ENCODE results near the gene SERF2. TPM values are rescaled to one million over a fixed set of nuclear protein-coding genes. Genes with fewer than 3 reads are reported as not detected.
A peak's percentile ranks its signal among the peaks of the same experiment; 100 is the strongest.

SERF2 gene
- total and polyA plus RNA-seq, 2 of the 13 experiments (the other 11 are each of a cell fraction or from before 2014, with no cell fraction given), result 811 to 1,257 TPM

DNA sequence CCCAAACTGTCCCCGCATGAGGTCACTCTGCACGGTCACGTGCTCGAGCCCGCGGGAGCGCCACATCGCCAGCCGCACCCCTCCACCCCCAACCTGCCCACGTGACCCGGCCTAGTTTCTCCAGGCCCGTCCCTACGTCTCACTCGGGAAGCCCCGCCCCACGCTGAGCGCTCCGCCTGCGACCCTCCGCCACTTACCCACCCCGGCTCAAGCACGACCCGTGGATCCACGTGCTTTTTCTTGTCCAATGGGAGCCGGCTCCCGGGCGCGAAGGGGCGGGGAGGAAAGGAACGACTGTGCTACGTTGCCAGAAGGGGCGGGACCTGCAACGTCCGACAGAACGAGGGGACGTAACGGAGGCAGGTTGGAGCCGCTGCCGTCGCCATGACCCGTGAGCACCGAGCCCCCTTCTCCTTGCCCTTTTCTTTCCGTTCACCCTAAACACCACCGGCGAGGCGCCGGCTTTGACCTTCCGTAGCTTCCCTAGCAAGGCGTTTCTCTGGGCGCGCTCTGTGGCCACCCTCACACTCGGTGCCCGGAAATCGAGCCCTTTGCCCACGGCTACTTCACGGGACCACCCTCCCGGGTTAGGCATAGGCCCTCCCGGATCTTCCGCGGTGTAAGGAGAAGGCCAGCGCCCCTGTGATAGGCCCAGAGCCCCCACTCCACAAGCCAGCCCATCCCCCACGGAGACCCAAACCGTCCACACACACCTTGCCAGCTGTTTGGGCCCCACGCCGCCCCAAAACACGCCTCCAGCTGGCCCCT is at the start of gene SERF2 (continued):
- TF ChIP-seq, protein P1, sequence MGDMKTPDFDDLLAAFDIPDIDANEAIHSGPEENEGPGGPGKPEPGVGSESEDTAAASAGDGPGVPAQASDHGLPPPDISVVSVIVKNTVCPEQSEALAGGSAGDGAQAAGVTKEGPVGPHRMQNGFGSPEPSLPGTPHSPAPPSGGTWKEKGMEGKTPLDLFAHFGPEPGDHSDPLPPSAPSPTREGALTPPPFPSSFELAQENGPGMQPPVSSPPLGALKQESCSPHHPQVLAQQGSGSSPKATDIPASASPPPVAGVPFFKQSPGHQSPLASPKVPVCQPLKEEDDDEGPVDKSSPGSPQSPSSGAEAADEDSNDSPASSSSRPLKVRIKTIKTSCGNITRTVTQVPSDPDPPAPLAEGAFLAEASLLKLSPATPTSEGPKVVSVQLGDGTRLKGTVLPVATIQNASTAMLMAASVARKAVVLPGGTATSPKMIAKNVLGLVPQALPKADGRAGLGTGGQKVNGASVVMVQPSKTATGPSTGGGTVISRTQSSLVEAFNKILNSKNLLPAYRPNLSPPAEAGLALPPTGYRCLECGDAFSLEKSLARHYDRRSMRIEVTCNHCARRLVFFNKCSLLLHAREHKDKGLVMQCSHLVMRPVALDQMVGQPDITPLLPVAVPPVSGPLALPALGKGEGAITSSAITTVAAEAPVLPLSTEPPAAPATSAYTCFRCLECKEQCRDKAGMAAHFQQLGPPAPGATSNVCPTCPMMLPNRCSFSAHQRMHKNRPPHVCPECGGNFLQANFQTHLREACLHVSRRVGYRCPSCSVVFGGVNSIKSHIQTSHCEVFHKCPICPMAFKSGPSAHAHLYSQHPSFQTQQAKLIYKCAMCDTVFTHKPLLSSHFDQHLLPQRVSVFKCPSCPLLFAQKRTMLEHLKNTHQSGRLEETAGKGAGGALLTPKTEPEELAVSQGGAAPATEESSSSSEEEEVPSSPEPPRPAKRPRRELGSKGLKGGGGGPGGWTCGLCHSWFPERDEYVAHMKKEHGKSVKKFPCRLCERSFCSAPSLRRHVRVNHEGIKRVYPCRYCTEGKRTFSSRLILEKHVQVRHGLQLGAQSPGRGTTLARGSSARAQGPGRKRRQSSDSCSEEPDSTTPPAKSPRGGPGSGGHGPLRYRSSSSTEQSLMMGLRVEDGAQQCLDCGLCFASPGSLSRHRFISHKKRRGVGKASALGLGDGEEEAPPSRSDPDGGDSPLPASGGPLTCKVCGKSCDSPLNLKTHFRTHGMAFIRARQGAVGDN (CRISPR knock-in tag; IDR thresholded peaks at IDR 0.05), result peak; percentile 92
- TF ChIP-seq, protein P2, sequence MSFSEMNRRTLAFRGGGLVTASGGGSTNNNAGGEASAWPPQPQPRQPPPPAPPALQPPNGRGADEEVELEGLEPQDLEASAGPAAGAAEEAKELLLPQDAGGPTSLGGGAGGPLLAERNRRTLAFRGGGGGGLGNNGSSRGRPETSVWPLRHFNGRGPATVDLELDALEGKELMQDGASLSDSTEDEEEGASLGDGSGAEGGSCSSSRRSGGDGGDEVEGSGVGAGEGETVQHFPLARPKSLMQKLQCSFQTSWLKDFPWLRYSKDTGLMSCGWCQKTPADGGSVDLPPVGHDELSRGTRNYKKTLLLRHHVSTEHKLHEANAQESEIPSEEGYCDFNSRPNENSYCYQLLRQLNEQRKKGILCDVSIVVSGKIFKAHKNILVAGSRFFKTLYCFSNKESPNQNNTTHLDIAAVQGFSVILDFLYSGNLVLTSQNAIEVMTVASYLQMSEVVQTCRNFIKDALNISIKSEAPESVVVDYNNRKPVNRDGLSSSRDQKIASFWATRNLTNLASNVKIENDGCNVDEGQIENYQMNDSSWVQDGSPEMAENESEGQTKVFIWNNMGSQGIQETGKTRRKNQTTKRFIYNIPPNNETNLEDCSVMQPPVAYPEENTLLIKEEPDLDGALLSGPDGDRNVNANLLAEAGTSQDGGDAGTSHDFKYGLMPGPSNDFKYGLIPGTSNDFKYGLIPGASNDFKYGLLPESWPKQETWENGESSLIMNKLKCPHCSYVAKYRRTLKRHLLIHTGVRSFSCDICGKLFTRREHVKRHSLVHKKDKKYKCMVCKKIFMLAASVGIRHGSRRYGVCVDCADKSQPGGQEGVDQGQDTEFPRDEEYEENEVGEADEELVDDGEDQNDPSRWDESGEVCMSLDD (CRISPR knock-in tag; IDR thresholded peaks at IDR 0.05; ENCODE audit: borderline replicate concordance), result peak; percentile 92; the same call in 1 of the 2 replicates
- TF ChIP-seq XRCC5 (optimal IDR thresholded peaks at IDR 0.05; ENCODE audit: low read length) (peak; percentile 27), KAT7 (CRISPR knock-in tag; IDR thresholded peaks at IDR 0.05; ENCODE audit: borderline replicate concordance) (peak; percentile 30; the same call in 1 of the 2 replicates), ZFP37 (CRISPR knock-in tag; IDR thresholded peaks at IDR 0.05; ENCODE audit: borderline replicate concordance) (0 out of 2 replicates have a peak, but pooled peaks have one; percentile 37), RAD51 (IDR thresholded peaks at IDR 0.05; ENCODE audit: borderline replicate concordance) (peak; percentile 98), ZNF589 (CRISPR knock-in tag; conservative IDR thresholded peaks at IDR 0.05) (no peak), NCOA2 (CRISPR knock-in tag; IDR thresholded peaks at IDR 0.05) (peak; percentile 23; the same call in 1 of the 2 replicates), ZIK1 (CRISPR knock-in tag; IDR thresholded peaks at IDR 0.05; ENCODE audit: borderline replicate concordance, low read depth) (peak; percentile 66; the same call in 1 of the 2 replicates), ELF1 (CRISPR knock-in tag; IDR thresholded peaks at IDR 0.05) (peak; percentile 40; the same call in 1 of the 2 replicates), HNF4G (IDR thresholded peaks at IDR 0.05; ENCODE audit: borderline replicate concordance, low read depth, low read length) (no peak), HNF4G (CRISPR knock-in tag; IDR thresholded peaks at IDR 0.05; ENCODE audit: borderline replicate concordance, low read depth) (0 out of 2 replicates have a peak, but pooled peaks have one; percentile 57), ZNF274 (CRISPR knock-in tag; IDR thresholded peaks at IDR 0.05) (peak; percentile 70; the same call in 1 of the 2 replicates), SOX6 (IDR thresholded peaks at IDR 0.05) (no peak), SOX6 (CRISPR knock-in tag; IDR thresholded peaks at IDR 0.05) (peak; percentile 43; the same call in 1 of the 2 replicates)
- TF ChIP-seq, protein P3, sequence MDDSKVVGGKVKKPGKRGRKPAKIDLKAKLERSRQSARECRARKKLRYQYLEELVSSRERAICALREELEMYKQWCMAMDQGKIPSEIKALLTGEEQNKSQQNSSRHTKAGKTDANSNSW (CRISPR knock-in tag; IDR thresholded peaks at IDR 0.05; ENCODE audit: borderline replicate concordance), result no peak
- TF ChIP-seq, protein P4, sequence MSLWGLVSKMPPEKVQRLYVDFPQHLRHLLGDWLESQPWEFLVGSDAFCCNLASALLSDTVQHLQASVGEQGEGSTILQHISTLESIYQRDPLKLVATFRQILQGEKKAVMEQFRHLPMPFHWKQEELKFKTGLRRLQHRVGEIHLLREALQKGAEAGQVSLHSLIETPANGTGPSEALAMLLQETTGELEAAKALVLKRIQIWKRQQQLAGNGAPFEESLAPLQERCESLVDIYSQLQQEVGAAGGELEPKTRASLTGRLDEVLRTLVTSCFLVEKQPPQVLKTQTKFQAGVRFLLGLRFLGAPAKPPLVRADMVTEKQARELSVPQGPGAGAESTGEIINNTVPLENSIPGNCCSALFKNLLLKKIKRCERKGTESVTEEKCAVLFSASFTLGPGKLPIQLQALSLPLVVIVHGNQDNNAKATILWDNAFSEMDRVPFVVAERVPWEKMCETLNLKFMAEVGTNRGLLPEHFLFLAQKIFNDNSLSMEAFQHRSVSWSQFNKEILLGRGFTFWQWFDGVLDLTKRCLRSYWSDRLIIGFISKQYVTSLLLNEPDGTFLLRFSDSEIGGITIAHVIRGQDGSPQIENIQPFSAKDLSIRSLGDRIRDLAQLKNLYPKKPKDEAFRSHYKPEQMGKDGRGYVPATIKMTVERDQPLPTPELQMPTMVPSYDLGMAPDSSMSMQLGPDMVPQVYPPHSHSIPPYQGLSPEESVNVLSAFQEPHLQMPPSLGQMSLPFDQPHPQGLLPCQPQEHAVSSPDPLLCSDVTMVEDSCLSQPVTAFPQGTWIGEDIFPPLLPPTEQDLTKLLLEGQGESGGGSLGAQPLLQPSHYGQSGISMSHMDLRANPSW (CRISPR knock-in tag; IDR thresholded peaks at IDR 0.05; ENCODE audit: borderline replicate concordance), result peak; percentile 88; the same call in 1 of the 2 replicates

Data from HepG2 (cell line).